ENCODE results near the gene APMAP. TPM values are rescaled to one million over a fixed set of nuclear protein-coding genes. Genes with fewer than 3 reads are reported as not detected.

The APMAP gene
- total RNA-seq, 1 experiment from 2014 or later: 67.8 TPM

DNA sequence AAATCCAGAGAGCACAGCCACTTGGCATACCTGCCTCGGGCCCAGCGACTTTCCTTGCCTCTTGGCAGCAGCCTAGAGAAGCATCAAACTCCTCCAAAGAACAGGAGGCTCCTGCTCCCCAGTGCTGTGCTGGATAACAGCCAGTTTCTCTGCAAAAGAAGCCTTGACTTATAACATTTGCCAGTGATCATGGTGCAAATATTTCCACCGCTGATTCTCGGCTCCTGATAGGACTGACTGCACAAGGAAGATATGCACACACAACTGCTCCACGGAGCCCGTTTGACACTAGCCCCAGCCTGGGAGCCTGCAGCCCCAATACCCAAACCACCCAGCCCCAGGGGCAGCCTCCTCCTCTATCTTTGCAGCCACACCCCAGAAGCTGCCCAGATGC lies 47.9 kb upstream of the APMAP start:
- H3K18ac ChIP-seq (ENCODE audit: insufficient read length, low read depth, low read length): no peak overlapping the region
- H3K27ac Mint-ChIP-seq: no peak overlapping the region

More for the DNA sequence above, 47.9 kb upstream of the APMAP start:
- Histone ChIP-seq H3K23me2 (ENCODE audit: insufficient read length, low read depth, low read length, poor library complexity, severe bottlenecking) (no peaks in the 10 kb centered on the region), H3T11ph (ENCODE audit: low read length) (no peak overlapping the region), H2BK20ac (ENCODE audit: low read depth, low read length, poor library complexity, severe bottlenecking) (no peak overlapping the region), H3K23ac (ENCODE audit: insufficient read length, low read depth, low read length) (no peak overlapping the region), H4K20me1 (ENCODE audit: control insufficient read depth, insufficient read depth, insufficient read length) (no peaks in the 10 kb centered on the region), H3K9me3 (ENCODE audit: control insufficient read depth, low read depth, low read length) (no peaks in the 10 kb centered on the region), H3K4ac (ENCODE audit: low read depth, low read length) (no peak overlapping the region), H2BK12ac (ENCODE audit: insufficient read length, low read depth, low read length) (no peak overlapping the region), H4K8ac (replicated peaks; ENCODE audit: insufficient read length, low read depth, low read length) (no peak overlapping the region), H3K4me2 (ENCODE audit: insufficient read depth, insufficient read length, low read length) (no peak overlapping the region), H2BK120ac (ENCODE audit: low read depth, low read length, poor library complexity, severe bottlenecking) (no peak overlapping the region), H3K79me2 (ENCODE audit: insufficient read depth, low read length) (no peaks in the 10 kb centered on the region), H3K14ac (ENCODE audit: insufficient read depth, low read length) (no peak overlapping the region; the same call in 1 of the 2 replicates), H3K9ac (ENCODE audit: extremely low read depth, insufficient read length, low read length) (no peak overlapping the region), H2AFZ (ENCODE audit: low read length) (no peak overlapping the region), H3K56ac (ENCODE audit: insufficient read length, low read depth, low read length) (no peak overlapping the region), H3K4me1 (ENCODE audit: insufficient read depth, low read length) (peaks cover 2% of the 10 kb centered on the region; the same call in 1 of the 2 replicates), H3K79me1 (ENCODE audit: insufficient read depth, low read depth, low read length, poor library complexity, severe bottlenecking) (no peaks in the 10 kb centered on the region), H2BK5ac (ENCODE audit: insufficient read length, low read length) (no peak overlapping the region), H2AK5ac (ENCODE audit: insufficient read length, low read length) (no peak overlapping the region), H4K5ac (ENCODE audit: insufficient read length, low read depth, low read length) (no peak overlapping the region), H3K27me3 (ENCODE audit: insufficient read depth, low read length) (no peaks in the 10 kb centered on the region), H2BK15ac (ENCODE audit: low read depth, low read length) (no peak overlapping the region; the same call in 1 of the 2 replicates), H4K91ac (ENCODE audit: insufficient read length, low read depth, low read length) (no peak overlapping the region), H3K27ac (ENCODE audit: insufficient read length, low read depth, low read length) (no peak overlapping the region)
- Mint-ChIP-seq H3K4me3 (no peak overlapping the region), H3K27me3 (ENCODE audit: low read depth) (no peaks in the 10 kb centered on the region; the same call in 1 of the 2 replicates), H3K9me3 (no peaks in the 10 kb centered on the region), H3K4me1 (peaks cover 2% of the 10 kb centered on the region in 2 experiments; a peak in 1 of 4 replicates), H3K36me3 (ENCODE audit: insufficient read depth in 1 of 3, low read depth in 3 of 3) (no peaks in the 10 kb centered on the region)
- TF ChIP-seq, protein P1, sequence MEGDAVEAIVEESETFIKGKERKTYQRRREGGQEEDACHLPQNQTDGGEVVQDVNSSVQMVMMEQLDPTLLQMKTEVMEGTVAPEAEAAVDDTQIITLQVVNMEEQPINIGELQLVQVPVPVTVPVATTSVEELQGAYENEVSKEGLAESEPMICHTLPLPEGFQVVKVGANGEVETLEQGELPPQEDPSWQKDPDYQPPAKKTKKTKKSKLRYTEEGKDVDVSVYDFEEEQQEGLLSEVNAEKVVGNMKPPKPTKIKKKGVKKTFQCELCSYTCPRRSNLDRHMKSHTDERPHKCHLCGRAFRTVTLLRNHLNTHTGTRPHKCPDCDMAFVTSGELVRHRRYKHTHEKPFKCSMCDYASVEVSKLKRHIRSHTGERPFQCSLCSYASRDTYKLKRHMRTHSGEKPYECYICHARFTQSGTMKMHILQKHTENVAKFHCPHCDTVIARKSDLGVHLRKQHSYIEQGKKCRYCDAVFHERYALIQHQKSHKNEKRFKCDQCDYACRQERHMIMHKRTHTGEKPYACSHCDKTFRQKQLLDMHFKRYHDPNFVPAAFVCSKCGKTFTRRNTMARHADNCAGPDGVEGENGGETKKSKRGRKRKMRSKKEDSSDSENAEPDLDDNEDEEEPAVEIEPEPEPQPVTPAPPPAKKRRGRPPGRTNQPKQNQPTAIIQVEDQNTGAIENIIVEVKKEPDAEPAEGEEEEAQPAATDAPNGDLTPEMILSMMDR (conservative IDR thresholded peaks at IDR 0.05): no peak
- no peak for DNase-seq
- no CpG with 5 or more reads among the region's 6 CpGs for WGBS (ENCODE audit: extremely low coverage, insufficient read length, low lambda C conversion rate)
